ENCODE data around the gene EREG.
"Not testable (repeated sequence)": the region's sequence is repeated elsewhere in the genome, so short reads cannot be mapped to it uniquely, and the experiment has no call there.

EREG gene, protein sequence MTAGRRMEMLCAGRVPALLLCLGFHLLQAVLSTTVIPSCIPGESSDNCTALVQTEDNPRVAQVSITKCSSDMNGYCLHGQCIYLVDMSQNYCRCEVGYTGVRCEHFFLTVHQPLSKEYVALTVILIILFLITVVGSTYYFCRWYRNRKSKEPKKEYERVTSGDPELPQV

GRCh38 chr4:74364652-74365491, at the start of gene EREG:
EREG (plus strand) TSS chr4:74365145; CDS start chr4:74365309, 164 bp downstream.
- DNase-seq (ENCODE audit: low read depth, low spot score): peak; percentile 69

- DNase-seq (ENCODE audit: low read depth, low spot score): no peak
Observed at GRCh38 chr4:74315376-74315775, 49.6 kb upstream of the EREG start.

- DNase-seq (ENCODE audit: low read depth, low spot score): no peak
Observed at GRCh38 chr4:74316397-74316796, 48.5 kb upstream of the EREG start.

- DNase-seq (ENCODE audit: low read depth, low spot score): no peak
Observed at GRCh38 chr4:74317616-74318246, 47.2 kb upstream of the EREG start.

DNA sequence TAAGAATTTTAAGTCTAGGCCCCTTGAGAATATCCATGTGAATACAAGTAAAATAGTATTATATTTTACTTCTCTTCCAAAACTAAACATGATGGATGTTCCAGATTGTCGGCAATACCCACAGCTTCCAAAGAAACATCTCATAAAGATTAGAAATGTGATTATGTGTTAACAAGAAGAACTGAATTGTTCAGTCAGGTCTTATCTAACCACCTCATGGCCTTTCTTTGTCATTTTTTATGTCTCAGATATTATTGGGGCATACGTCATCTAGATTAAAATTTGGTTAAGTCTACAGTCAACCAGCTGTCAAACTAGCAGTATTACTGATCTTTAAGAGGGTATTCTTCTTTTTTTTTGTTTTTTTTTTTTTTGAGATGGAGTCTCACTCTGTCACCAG, 46.7 kb upstream of the EREG start:
- no peak for DNase-seq (ENCODE audit: low read depth, low spot score)

DNA sequence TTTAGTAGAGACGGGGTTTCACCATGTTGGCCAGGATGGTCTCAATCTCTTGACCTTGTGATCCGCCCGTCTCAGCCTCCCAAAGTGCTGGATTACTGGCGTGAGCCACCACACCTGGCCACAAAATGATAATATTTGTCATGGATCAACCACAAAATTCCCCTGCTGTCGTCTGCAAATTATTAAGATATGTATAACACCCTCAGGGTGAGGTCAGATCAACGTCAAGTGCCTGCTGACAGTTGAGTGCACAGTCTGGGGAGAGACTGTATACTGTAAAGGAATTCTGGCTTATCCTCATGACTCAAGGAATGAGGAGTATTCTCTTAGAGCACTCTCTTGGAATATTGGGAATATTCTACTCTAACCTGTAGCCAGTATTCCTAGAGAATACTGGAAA, 45.5 kb upstream of the EREG start:
- no peak for DNase-seq (ENCODE audit: low read depth, low spot score)

GRCh38 chr4:74320559-74321118, 44.3 kb upstream of the EREG start:
- DNase-seq (ENCODE audit: low read depth, low spot score): peak; percentile 33

GRCh38 chr4:74322301-74322700, 42.6 kb upstream of the EREG start:
- no peak for DNase-seq (ENCODE audit: low read depth, low spot score)

- no peak for DNase-seq (ENCODE audit: low read depth, low spot score)
Observed at GRCh38 chr4:74323663-74324062, 41.3 kb upstream of the EREG start.

DNA sequence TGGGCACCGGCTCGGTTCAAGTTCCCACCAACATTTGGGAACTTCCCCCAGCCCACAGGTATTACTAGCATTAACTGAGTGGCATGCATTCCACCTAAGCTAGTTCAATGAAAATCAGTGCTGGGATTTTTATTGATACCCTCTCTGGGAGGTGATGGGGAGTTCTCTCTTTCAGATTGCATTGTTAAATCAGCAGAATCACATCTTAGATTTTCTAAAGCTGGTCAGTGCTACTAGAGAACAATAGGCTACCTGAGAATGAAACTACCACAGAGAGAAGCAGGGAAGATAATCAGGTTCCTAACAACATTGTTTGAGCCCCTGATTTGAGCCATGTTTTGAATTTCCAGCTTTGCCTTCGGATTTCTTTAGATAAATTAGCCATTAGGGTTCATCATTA, 40.7 kb upstream of the EREG start:
- DNase-seq (ENCODE audit: low read depth, low spot score): no peak

GRCh38 chr4:74325886-74326285, 39.1 kb upstream of the EREG start:
- DNase-seq (ENCODE audit: low read depth, low spot score): no peak

- no peak for DNase-seq (ENCODE audit: low read depth, low spot score)
Observed at GRCh38 chr4:74327762-74328161, 37.2 kb upstream of the EREG start.

- no peak for DNase-seq (ENCODE audit: low read depth, low spot score)
Observed at GRCh38 chr4:74328501-74328900, 36.4 kb upstream of the EREG start.

- DNase-seq (ENCODE audit: low read depth, low spot score): no peak
Observed at GRCh38 chr4:74329307-74329706, 35.6 kb upstream of the EREG start.

- DNase-seq (ENCODE audit: low read depth, low spot score): no peak
Observed at GRCh38 chr4:74330295-74330750, 34.6 kb upstream of the EREG start.

GRCh38 chr4:74331252-74331651, 33.7 kb upstream of the EREG start:
- DNase-seq (ENCODE audit: low read depth, low spot score): no peak

DNA sequence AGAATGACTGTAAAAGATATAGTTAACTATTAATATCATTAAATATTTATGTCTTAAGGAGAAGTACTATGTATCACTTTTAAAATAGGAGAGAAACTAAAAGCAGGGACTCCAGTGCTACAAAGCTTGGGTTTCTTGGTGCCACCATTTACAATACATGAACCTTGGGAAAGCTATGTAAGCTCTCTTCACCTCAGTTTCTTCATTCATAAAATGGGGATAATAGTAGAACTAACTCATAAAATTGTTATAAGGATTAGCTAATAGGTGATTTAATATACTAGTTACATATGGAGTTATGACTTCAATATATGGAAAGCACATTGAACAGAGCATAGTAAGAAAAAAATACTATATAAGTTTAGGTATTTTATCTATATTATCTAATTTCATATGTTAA, 33.0 kb upstream of the EREG start:
- DNase-seq (ENCODE audit: low read depth, low spot score): no peak

DNA sequence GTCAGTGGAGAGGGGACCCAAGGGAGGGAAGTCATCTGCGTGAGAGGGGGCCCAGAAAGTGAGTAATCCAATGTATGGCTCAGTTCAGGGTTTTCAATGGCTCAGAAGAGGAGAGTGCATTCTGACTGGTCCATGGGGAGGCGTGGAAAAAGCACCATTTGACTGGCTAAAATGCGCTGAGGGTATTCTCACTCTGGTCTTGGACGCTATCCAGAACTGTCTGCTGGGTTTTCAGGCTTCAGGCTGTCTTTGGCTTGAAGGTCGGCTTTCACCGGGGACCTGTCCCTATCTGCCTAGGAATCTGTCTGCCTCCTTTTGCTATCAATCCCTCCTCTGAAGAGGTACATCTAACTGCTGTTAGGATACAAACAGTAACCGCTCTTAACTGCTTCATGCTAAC, 30.3 kb upstream of the EREG start:
- DNase-seq (ENCODE audit: low read depth, low spot score): no peak

GRCh38 chr4:74335341-74336021, 29.5 kb upstream of the EREG start:
- no peak for DNase-seq (ENCODE audit: low read depth, low spot score)

DNA sequence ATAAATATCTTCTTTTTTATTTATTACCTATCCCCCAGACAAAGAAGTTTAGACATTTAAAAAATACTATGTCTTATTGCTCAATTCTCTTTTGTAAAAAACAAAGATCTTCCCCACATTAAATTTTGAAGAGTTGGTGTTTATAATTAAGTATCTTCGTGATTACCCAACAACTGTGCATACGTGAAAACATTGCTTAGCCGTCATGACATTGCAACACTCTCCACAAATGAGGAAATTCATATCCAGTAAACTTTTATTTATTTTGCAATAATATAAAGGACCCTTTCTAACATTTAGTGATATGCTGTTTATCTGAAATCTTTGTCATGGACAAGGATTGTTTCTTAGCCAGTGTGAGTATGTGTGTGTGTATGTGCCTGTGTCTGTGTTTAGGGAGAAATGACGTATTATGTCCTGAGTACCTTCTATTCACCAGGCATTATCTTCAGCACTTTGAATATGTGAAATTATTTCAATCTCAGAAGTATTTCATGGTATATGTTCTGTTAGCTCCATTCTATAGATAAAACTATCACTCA, 26.1 kb upstream of the EREG start:
- no peak for DNase-seq (ENCODE audit: low read depth, low spot score)

GRCh38 chr4:74339501-74339900, 25.4 kb upstream of the EREG start:
- no peak for DNase-seq (ENCODE audit: low read depth, low spot score)

- DNase-seq (ENCODE audit: low read depth, low spot score): not testable (repeated sequence)
Observed at GRCh38 chr4:74340421-74340820, 24.5 kb upstream of the EREG start.
